ENCODE measurements around the gene RAB8A. TPM values are rescaled to one million over a fixed set of nuclear protein-coding genes. Genes with fewer than 3 reads are reported as not detected.
A peak's percentile ranks its signal among the peaks of the same experiment; 100 is the strongest.

Gene RAB8A
- total RNA-seq: 10 to 100 TPM; 28.2 to 29.8 TPM
- long read RNA-seq, transcript RAB8A-201 (8 exons, 2,827 nt): major isoform, 54 of 57 reads
- long read RNA-seq, partial matches to known transcripts: 0 of 57 reads
- long read RNA-seq, other reads (novel, unspliced or antisense): 3 of 57 reads

- intact Hi-C loops (cut with DNase I): loop anchor here in 1 of 2 donors (5.0 to 10.0 kb wide), 3 partner anchors 34 to 73 kb away; partner anchors contain the start of genes FAM32A and TPM4
- DNase-seq (peak; percentile 99), ATAC-seq (peak; percentile 97 to 98)
These were observed at the start of gene RAB8A for GRCh38 chr19:16111160-16111908. RAB8A (plus strand) TSS chr19:16111889; CDS start chr19:16111902, 13 bp downstream.

- DNase-seq: no peak
- intact Hi-C loops (cut with DNase I): no loop called here
- ATAC-seq: no peak
These were observed 49.7 kb upstream of the RAB8A start for GRCh38 chr19:16061943-16062342.

GRCh38 chr19:16062789-16063188 lies 48.9 kb upstream of the RAB8A start:
- peak in 1 of 2 donors; percentile 27 for ATAC-seq
- intact Hi-C loops (cut with DNase I): no loop called here
- peak; percentile 46 for DNase-seq

- intact Hi-C loops (cut with DNase I): no loop called here
- DNase-seq (no peak), ATAC-seq (no peak)
These were observed 47.3 kb upstream of the RAB8A start for GRCh38 chr19:16064209-16064889.

- ATAC-seq: peak in 1 of 2 donors; percentile 51
- intact Hi-C loops (cut with DNase I): no loop called here
- DNase-seq: peak; percentile 59
These were observed 45.0 kb upstream of the RAB8A start for GRCh38 chr19:16066611-16067104.

GRCh38 chr19:16067205-16067938 lies 44.3 kb upstream of the RAB8A start:
- DNase-seq: peak; percentile 79
- intact Hi-C loops (cut with DNase I): no loop called here

GRCh38 chr19:16068696-16069259 lies 42.9 kb upstream of the RAB8A start:
- no peak for DNase-seq
- no peak for ATAC-seq
- intact Hi-C loops (cut with DNase I): no loop called here

More at GRCh38 chr19:16067205-16067938, 44.3 kb upstream of the RAB8A start:
- ATAC-seq: peak; percentile 68 to 73

GRCh38 chr19:16069813-16070365 lies 41.8 kb upstream of the RAB8A start:
- intact Hi-C loops (cut with DNase I): no loop called here
- DNase-seq (no peak), ATAC-seq (no peak)

GRCh38 chr19:16070366-16070990 lies 41.2 kb upstream of the RAB8A start:
- DNase-seq (peak; percentile 70), ATAC-seq (peak; percentile 51 to 66)
- intact Hi-C loops (cut with DNase I): no loop called here

- intact Hi-C loops (cut with DNase I): no loop called here
- ATAC-seq (no peak), DNase-seq (no peak)
These were observed 40.5 kb upstream of the RAB8A start for GRCh38 chr19:16071072-16071691.

- no peak for ATAC-seq
- intact Hi-C loops (cut with DNase I): no loop called here
- DNase-seq: no peak
These were observed 38.2 kb upstream of the RAB8A start for GRCh38 chr19:16073481-16073880.

GRCh38 chr19:16073988-16074387 lies 37.7 kb upstream of the RAB8A start:
- intact Hi-C loops (cut with DNase I): no loop called here
- DNase-seq (no peak), ATAC-seq (no peak)

GRCh38 chr19:16074488-16075365 lies 37.0 kb upstream of the RAB8A start:
- intact Hi-C loops (cut with DNase I): loop anchor here in 1 of 2 donors (5.0 kb wide), 1 partner anchor 38 kb away; the partner anchor contains the start of gene RAB8A
- no peak for ATAC-seq
- DNase-seq: no peak

GRCh38 chr19:16075430-16076153 lies 36.1 kb upstream of the RAB8A start:
- DNase-seq: no peak
- intact Hi-C loops (cut with DNase I): loop anchor here in 1 of 2 donors (5.0 kb wide), 1 partner anchor 37 kb away; the partner anchor contains the start of gene RAB8A
- ATAC-seq: no peak

GRCh38 chr19:16076154-16076957 lies 35.3 kb upstream of the RAB8A start, which contains the start of gene TPM4:
TPM4 (plus strand) TSS chr19:16076495; CDS start chr19:16076566, 71 bp downstream.
- ATAC-seq (peak; percentile 85 to 88), DNase-seq (peak; percentile 95)
- intact Hi-C loops (cut with DNase I): loop anchor here in 1 of 2 donors (5.0 kb wide), 1 partner anchor 36 kb away; the partner anchor contains the start of gene RAB8A

Measured in left cardiac atrium (tissue), 4 donors.